OCI-LY3 (cell line): ENCODE measurements around the gene PDE6H.

Experiments
- CTCF ChIP-seq: fragments of 200-600, 300-600 bp; sonication (generic); IDR thresholded peaks from 2 replicates; pipeline ENCODE4 v1.5.1; 2014; ENCODE audit warnings: antibody characterized with exemption, low read length, low read depth
- EZH2phosphoT487 ChIP-seq: fragments of 200-600 bp; shearing (Covaris generic); IDR thresholded peaks from 2 replicates; pipeline ENCODE4 v1.6.1; 2018; ENCODE audit warnings: antibody characterized with exemption, mixed run types, low read depth

DNA sequence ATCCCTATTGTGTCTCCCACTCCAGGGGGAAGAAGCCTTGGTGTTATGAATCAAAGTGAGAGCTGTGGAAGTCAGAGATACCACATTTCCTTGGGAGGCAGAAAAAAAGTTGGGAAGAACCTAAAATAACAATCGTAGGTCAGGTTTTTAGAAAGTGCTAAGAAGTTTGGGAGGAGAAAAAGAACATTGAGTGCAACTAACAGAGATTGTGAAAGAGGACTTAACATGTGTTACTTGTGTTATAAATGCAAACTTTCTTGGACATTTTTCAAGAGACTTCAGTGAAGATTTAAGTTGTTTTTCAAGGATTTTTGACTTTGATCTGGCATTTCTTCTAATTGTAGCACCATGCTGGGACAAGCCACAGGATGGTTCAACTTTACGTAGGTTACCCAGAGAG lies 26.7 kb upstream of the PDE6H start:
- TF ChIP-seq CTCF = no peak
- TF ChIP-seq EZH2phosphoT487 = no peak
